Omental fat pad (tissue), 4 donors: ENCODE measurements around the gene DBN1. TPM values are rescaled to one million over a fixed set of nuclear protein-coding genes. Genes with fewer than 3 reads are reported as not detected.

ENCODE experiments used
- ATAC-seq: fragments of 150-250 bp; one replicate; pipeline ENCODE4 v1.9.1; 2016; ENCODE audit warnings: mild to moderate bottlenecking, moderate library complexity; ENCODE audit not compliant: low FRiP score
- DNase-seq: peaks from one replicate; pipeline ENCODE4 v3.0.0-alpha.2; 2019; ENCODE audit warnings: low spot score
- total RNA-seq, 4 donors: library from RNA; depleted of rRNA; stranded (reverse); fragments of >200 nt; gene quantifications; one replicate each; pipeline ENCODE4 v1.1.0, GENCODE V29; 2016
- TF ChIP-seq, protein P1 (sequence below), 3 donors: fragments of 450-650 bp; IDR thresholded peaks; one replicate each; pipeline ENCODE4 v1.5.1; 2016 to 2017; ENCODE audit warnings: antibody characterized with exemption in 3 of 3, mild to moderate bottlenecking in 3 of 3, moderate library complexity in 2 of 3

The DBN1 gene
- total RNA-seq, 4 donors from 2014 or later, result 33.5 to 78.5 (median 38.3) TPM

DNA sequence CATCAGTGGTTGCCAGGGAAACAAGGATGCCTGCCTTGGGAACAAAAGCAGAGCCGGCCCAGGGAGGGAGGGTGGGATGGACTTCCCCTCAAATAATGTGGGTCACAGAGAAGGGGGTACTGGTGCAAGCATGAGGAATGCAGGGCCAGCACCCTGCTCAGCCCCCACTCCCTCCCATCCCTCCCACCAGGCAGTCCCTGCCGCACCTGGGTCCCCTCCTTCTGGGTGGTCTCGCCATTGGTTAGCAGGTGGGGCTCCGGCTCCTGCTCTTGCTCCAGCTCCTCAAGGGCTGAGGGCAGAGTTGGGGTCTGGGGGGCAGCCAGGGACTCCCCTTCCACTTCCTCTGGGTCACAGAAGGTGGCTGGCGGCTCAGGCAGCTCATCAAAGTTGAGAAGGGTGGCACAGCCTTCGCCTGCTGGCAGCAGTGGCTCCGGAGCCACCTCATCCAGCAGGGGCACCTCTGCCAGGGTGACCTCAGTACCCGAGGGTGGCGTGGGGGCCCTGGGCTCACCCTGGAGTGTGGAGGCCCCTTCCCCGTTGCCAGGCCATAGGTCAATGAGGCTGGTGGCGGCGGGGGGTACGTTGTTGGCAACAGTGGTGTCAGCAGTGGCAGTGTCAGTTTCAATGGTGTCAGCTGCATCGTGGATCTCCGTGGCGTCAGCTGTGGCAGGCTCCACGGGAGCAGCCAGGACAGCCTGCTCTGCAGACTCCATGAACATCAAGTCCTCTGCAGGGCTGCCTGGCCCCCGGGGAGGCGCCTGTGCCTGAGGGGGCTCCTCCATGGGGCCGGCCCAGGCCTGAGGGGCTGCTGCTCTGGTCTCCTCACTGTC lies 15.4 kb downstream of the DBN1 start:
- ATAC-seq, result no peak
- no peak for DNase-seq

DNA sequence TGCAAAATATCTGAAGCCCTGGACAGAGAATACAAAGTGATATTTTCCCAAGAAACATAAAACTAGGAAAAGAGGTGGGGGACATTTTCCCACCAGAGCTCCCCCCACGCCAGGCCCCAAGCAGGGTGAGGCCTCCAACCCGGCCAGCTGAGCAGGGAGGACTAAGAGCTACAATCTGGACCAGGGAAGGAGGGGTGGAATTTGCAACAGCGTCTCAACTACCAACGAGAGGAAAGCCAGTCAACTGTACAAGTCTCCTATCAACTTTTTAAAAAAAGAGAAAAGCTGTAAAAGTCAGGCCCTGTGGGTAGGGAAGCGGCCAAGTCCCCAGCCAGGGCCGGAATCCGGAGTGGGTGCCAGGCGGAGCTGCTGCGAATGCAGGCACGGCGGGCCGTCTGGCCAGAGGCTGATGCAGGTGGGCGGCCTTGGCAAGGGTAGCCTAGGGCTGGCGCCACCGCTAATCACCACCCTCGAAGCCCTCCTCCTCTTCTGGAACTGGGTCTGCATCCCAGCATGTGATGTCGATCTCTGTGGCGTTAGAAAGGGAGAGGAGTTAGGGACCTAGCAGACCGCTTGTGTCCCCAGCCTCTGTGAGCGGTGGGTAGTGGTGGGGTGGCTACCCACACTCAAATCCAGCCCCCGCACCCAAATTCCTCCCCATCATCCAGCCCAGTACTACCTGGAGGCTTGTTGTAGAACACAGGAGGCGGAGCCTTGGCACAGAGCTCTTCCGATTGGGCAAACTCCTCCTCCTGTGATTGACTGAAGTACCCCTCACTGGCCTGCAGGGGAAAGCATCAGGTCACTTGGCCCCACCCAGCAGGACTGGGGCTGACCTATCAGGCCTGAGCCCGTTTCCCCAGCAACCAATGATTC lies 16.2 kb downstream of the DBN1 start:
- peak; percentile 45 for ATAC-seq

More for the DNA sequence above, 15.4 kb downstream of the DBN1 start:
- TF ChIP-seq, protein P1, sequence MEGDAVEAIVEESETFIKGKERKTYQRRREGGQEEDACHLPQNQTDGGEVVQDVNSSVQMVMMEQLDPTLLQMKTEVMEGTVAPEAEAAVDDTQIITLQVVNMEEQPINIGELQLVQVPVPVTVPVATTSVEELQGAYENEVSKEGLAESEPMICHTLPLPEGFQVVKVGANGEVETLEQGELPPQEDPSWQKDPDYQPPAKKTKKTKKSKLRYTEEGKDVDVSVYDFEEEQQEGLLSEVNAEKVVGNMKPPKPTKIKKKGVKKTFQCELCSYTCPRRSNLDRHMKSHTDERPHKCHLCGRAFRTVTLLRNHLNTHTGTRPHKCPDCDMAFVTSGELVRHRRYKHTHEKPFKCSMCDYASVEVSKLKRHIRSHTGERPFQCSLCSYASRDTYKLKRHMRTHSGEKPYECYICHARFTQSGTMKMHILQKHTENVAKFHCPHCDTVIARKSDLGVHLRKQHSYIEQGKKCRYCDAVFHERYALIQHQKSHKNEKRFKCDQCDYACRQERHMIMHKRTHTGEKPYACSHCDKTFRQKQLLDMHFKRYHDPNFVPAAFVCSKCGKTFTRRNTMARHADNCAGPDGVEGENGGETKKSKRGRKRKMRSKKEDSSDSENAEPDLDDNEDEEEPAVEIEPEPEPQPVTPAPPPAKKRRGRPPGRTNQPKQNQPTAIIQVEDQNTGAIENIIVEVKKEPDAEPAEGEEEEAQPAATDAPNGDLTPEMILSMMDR (IDR thresholded peaks at IDR 0.05), result no peak

DNA sequence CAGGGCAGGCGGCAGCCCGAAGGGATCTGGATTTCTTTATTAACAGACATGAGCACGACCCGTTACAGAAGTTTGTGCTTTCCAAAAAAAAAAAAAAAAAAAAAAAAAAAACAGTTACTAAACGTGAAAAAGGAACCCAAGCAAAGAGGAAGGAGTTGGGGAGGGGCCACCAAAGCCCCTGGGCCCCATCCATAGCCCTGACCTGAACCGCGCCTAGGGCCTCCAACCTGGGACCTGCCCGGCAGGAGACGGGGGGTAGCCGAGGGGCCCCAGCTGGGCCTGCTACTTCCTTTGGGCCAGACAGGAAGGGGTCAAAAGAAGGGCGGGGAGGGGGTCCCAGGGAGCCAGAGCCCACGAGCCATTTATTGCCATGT lies 16.9 kb downstream of the DBN1 start:
- ATAC-seq, result no peak

More for the DNA sequence above, 16.2 kb downstream of the DBN1 start:
- no peak for DNase-seq
- TF ChIP-seq, protein P1 (IDR thresholded peaks at IDR 0.05), result peak in 2 of 3 donors; percentile 38 to 59

DNA sequence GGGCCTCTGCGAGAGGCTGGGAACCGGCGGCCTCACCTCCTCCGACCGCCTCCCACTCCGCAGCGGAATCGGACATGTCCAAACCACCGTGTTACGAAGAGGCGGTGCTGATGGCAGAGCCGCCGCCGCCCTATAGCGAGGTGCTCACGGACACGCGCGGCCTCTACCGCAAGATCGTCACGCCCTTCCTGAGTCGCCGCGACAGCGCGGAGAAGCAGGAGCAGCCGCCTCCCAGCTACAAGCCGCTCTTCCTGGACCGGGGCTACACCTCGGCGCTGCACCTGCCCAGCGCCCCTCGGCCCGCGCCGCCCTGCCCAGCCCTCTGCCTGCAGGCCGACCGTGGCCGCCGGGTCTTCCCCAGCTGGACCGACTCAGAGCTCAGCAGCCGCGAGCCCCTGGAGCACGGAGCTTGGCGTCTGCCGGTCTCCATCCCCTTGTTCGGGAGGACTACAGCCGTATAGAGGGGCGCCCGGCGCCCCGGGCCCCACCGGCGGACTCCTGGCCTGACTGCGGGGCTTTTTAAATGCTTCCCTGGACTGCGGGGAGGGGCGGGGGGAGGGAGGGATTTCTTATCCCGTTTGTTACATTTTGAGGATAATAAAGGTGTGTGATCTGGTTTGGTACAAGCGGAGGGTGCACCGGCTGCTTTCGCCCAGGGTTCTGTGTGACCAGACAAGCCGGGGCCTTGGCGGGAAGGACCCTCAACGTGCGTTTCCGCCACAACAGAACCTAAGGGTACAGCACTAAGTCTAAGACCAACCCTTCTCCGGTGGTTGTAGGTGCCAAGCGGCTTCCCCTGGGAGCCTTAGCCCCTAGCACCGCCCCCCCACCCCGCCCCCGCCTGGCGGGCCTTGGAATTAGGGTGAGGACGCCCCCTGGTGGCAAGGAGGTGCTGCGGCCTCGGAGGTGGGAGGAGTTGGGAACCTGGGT lies 17.5 kb downstream of the DBN1 start:
- DNase-seq, result peak; percentile 97
- peak; percentile 43 for ATAC-seq
- TF ChIP-seq, protein P1 (IDR thresholded peaks at IDR 0.05), result peak in 2 of 3 donors; percentile 31 to 44

More for the DNA sequence above, 16.9 kb downstream of the DBN1 start:
- TF ChIP-seq, protein P1 (IDR thresholded peaks at IDR 0.05), result no peak
- no peak for DNase-seq

DNA sequence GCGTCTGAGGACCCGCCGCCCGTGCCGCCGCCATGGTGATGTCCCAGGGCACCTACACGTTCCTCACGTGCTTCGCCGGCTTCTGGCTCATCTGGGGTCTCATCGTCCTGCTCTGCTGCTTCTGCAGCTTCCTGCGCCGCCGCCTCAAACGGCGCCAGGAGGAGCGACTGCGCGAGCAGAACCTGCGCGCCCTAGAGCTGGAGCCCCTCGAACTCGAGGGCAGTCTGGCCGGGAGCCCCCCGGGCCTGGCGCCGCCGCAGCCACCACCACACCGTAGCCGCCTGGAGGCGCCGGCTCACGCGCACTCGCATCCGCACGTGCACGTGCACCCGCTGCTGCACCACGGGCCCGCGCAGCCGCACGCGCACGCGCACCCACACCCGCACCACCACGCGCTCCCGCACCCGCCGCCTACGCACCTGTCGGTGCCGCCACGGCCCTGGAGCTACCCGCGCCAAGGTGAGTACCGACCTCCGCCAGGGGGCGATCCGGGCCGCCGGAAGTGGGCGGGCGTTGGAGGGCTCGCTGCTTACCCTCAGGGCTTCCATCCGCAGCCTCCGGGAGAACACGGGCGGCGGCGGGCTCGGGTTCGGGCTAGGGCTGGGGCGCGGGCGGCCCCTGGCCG lies 18.3 kb downstream of the DBN1 start:
- TF ChIP-seq, protein P1 (IDR thresholded peaks at IDR 0.05), result peak in 2 of 3 donors; percentile 46 to 47
- ATAC-seq, result peak; percentile 66
- DNase-seq, result peak; percentile 67
